CD4-positive, alpha-beta T cell treated with Interleukin-17A for 1 hour (primary cell): ENCODE results near the gene COL4A6.
"Not testable (repeated sequence)": the region's sequence is repeated elsewhere in the genome, so short reads cannot be mapped to it uniquely, and the experiment has no call there.

Source experiments
- DNase-seq: peaks from one replicate; pipeline ENCODE4 v3.0.0-alpha.2; 2020

The COL4A6 gene

DNA sequence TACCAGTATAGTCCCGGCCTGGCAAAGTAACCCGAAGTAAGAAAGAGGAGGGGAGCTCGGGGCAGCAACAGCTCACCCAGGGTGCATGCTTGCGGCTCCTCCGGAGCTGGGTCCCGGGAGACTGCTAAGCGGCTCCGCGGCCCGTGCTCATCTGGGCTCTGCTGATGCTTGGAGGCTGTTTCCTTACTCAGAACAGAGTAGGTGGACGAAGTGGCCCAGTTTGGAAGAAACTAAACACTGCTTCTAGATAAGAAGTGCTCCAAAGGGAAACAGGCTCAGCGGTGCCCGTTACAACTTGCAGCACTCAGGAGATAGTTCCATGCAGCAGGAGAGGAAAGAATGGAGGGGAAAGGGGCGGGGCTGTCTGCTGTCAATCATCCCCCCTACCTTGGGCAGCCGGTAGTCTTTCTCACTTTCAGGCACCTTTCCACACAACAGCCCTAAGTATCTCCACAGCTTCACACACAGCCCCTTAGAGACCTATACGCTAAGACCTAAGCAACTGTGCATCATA lies at the start of gene COL4A6:
COL4A6 (minus strand) TSS at position 313 of the 514 bp plus-strand sequence; CDS start at position 87, 226 bp downstream.
- no peak for DNase-seq

DNA sequence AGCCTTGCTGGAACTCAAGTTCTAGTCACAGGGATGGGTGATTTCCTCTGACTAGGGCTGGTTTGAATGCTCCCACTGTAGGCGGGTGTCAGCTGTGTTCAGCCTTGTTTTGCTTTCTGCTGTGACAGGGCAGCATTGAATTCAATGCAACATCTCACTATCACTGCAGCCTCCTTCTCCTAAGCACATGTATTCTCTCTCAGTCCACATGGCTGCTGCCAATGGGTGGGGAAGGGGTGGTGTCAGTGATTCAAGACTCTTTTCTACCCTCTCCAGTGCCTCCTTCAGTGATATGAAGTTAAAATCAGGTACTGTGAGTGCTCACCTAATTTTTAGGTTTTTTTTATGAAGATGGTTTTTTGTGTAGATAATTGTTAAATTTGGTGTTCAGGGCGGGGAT lies 47.7 kb upstream of the COL4A6 start:
- DNase-seq, result no peak

DNA sequence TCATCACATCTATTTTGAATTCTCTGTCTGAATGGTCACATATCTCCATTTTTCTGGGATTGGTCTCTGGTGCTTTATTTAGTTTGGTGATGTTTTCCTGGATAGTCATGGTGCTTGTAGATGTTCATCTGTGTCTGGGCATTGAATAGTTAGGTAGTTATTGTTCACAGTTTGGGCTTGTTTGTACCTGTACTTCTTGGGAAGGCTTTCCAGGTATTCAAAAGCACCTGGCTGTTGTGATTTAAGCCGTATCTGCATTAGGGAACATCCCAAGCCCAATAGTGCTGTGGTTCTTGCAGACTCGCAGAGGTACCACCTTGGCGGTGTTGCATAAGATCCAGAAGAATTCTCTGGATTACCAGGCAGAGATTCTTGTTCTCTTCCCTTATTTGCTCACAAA lies 46.0 kb upstream of the COL4A6 start:
- no peak for DNase-seq

DNA sequence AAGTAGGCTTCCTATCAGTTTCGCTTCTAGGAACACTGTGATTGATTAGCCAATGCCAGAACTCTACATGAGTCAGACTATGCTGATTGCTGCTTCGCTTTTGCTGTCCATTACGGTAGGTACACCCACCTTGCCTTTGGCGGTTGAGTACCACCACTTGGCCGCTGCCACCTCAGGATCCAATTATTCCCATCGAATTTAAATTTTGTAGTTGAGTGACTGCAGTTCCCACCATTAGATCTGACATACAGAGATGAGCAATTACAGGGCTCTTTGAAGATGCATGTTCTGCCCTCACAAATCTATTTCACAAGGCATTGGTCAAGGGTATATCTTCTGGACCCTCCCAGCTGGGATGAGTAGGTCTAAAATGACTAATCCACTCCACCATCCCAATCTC lies 43.3 kb upstream of the COL4A6 start:
- DNase-seq, result not testable (repeated sequence)

DNA sequence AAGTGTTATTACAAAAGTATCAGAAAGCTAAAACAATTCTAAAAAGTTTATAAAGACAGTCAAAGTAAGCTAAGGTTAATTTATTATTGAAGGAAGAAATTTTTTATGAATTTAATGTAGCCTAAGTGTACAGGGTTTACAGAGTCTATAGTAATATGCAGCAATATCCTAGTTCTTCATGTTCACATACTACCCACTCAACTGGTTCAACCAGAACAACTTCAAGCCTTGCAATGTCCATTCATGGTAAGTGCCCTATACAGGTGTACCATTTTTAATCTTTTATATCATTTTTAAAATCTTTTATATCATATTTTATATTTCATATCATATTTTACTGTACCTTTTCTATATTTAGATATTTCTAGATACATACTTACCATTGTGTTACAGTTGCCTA lies 35.8 kb upstream of the COL4A6 start:
- no peak for DNase-seq

DNA sequence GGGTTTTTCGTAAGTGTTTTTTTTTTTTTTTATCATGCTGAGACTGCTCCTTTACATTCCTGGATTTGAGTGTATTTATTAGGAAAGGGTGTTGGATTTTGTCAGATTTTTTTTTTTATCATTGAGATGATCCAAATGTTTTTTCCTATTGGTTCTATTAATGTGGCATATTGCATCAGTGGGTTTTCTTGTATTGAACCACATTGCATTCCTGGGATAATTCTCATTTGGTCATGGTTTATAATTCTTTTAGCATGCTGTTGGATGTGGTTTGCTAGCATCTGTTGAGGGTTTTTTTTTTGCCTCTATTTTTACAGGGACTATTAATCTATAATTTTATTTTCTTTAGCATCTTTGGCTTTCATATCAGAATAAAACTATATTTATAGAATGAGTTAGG lies 30.3 kb upstream of the COL4A6 start:
- no peak for DNase-seq

DNA sequence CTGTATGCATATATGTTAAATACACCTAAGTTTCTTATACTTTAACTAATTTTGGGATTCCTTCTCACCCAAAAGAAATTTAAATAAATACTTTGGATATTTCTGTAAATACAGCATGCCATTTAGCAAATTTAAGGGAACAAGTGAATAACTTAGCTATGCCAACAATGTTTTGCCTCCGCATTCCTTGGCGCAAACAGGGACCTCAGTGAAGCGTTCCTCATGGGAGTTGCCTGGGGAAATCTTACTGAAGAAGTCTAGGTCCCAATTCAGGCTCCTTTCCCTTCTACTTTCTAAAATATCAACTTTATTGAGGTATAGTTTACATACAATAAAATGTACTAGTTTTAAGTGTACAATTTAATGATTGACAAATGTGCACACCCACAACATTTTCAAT lies 26.4 kb upstream of the COL4A6 start:
- no peak for DNase-seq

DNA sequence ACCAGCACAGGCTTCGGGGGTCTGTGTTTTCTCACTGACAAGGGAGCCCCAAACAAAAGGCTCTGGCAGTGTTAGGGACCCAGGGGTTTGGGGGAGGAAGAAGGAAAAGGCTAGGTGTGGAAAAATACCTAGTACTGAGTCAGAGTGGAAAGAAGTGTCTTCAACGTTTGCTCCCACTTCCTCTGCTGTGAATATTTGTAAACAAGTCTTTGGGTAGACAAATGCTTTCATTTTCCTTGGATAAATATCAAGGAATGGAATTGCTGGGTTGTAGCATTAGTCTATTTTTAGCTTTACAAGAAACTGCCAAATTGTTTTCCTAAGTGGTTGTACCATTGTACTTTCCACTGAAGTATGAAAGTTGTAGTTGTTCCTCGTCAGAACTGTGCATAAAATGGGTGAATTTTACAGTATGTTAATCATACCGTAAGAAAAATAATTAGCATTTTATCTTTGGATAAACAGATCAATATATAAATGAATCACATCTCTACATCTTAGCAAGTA lies 18.8 kb upstream of the COL4A6 start:
- no peak for DNase-seq

DNA sequence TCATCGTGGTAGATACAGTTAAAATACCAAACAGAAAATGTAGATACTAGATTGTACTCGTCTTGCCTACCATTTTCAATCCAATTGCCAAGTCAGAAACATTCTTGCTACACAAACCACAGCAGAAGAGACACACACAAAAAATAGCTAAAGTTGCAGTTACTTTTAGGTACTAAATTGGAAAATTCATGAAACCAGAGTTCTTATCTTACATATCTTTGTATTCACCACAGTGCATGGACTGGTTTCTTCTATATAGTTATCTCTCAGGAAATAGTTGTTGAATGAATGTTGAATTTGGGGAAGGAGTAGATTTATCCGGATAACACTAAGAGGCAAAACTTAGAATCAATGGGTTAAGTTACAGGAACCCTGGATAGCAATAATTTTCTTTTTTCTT lies 15.6 kb upstream of the COL4A6 start:
- DNase-seq, result no peak

DNA sequence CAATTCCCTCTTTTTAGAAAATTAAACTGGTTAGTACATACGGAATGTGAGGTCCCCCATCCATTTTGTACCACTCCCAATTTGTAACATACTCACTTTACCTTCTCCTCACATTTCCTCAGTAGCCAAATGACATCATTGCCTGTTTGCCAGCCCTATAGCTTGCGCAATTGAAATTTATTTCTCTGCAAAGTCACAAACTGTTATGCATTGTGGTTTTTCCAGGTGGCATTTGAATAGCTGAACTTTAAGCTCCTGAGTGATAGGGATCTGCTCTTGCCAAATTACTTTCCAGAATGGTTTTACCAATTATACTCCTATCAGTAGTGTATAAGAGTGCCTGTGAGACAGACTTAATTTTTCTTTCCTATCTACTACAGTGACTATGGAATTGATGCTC lies 9.1 kb upstream of the COL4A6 start:
- DNase-seq, result no peak

DNA sequence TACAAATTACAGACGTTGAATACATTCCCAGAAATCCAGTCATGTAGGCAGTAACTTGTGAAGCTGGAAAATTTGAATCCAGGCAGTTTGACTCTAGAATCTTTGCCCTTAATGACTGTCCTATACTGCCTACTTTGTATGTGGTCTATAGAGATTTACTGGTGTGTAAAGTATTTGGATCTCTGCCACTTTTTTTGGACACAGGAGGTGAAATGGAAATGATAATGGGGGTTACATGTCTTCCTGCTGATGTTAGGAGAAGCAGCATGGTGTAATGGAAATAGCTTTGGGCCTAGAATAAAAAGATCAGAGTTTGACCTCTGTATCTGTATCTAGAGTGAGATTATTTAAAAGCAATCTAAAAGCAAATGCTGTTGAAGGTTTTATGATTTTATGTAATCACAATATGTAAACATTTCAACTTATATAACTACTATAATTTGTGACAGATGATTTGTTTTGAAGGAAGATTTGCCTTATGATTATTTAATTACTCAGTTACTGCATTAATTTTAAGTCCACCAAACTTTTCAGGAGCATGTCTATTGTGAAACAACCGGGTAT lies 4.8 kb upstream of the COL4A6 start:
- DNase-seq, result no peak

DNA sequence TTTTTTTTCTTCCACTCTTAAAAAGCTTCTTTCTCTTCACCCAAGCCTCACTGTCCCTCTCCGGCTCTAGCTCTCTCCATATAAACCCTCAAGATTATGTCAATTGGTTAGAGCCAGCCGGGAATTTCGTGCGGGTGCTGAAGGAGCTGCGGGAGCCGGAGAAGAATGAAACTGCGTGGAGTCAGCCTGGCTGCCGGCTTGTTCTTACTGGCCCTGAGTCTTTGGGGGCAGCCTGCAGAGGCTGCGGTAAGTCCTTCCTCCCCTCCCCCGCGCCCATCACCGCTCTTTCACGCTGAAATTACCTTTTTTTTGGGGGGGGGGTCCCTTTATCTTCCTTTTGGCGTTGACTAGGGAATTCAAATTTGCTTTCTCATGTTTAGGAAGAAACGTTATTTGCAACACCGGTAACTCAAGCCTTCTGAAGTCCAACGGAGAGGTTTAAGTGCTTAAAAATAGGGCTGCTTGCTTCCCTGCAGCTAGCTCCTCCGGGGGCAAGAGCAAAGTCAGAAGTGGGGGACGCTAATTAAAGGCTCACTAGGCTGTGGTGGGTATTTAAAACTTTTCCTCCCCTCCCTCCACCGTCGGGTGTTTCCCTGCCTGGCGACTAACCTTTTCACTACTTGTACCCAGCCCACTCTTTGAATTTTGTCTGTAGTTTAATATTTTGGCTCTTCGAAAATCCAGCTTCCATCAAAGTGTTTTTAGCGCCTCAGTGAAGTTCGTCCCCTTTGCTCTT lies 1.9 kb upstream of the COL4A6 start:
- no peak for DNase-seq

DNA sequence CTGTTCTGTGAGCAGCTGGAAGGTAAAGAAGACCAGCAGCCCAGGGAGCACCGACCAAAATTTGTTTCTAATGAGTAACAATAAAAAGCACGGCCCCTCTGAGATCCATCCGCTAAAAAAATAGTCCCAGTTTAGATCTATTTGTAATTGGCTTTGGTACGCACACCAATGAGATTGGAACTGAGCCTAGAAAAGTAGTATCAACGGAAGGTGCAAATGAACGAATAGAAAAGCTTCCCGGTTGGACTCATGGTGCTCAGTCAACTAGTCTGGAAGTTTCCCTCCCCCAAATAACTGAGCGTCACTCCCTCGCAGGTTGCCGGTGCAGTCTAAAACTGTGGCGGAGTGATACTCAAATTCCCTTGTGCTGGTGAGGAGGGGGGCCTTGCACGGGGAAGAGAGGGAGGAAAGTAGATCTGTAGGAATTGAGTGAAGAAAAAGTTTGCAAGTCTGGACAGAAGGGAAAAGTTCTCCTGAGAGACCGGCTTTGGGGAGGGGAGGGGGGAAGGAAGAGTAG lies 1.3 kb upstream of the COL4A6 start, which contains the start of gene COL4A5:
COL4A5 (plus strand) TSS at position 413 of the 517 bp plus-strand sequence. CDS start 288 bp downstream, outside the sequence.
- DNase-seq, result peak; percentile 2

DNA sequence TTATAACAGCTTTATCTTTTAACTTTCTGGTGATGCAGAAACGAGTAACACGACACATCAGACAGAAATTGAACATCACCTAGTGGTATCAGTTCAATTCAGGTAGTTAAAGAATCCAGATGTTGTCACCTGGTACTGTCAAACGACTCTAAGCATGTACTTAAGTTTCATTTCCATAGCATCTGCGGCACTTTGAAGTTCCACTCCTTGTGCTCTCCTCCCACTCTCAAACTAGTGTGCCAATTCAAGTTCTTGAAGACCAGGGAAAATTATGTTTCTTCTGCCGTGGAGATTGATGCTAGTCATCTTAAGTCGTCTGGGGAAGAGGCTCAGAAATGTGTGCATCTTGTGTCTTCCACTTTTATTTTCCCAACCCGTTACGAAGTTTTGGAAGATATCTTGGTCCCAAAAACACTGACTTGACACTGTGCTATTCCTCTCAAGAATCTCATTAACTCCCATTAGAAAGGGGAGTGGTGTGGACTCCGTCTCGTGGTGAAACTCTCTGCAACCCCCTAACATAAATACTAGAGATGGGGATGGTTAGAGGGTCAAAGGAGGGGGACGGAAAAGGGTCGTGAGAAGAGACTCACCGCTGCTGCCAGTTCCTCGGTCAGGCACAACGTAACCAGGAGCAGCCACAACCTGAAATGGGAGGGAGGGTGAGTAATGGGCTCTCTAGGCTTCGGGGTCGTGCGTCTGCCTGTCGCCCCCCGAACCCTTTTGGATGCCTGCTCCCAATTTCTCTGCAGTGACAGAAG lies 693 bp downstream of the COL4A6 start:
- no peak for DNase-seq

DNA sequence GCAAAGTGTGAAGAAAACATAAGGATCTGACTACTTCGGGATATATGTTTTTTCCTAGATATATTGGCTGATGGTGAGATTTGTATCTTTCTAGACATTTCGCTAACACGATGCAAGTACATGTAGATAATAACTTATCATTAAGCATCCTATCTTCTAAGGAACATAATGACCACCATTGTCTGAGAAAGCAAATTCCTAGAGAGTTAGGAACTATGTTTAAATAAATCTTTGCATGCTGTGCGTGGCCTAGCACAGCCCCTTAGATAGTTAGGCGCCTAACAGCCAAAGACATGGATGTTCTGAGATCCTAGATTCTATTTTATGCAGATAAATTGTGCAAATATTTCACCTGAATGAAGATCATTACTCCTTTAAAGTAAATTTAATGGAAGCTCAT lies 3.0 kb downstream of the COL4A6 start:
- DNase-seq, result no peak

DNA sequence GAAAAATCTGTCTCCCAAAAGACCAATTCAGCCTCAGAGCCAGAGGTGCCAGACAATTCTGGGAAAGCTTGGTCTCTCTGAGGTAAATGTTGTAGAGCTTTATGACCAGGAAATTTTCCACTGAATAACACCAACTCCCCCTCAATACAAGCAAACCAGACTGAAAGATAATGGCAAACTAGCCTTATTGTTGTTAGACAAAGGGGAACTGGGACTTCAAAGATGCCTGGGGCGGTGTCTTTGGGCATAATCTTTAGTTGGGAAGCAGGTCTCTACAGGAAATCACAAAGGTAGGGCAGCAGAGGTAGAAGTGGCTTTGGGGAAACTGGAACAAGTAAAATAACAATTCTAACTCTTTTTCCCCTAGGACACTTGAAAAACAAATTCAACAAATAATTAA lies 12.0 kb downstream of the COL4A6 start:
- DNase-seq, result no peak

DNA sequence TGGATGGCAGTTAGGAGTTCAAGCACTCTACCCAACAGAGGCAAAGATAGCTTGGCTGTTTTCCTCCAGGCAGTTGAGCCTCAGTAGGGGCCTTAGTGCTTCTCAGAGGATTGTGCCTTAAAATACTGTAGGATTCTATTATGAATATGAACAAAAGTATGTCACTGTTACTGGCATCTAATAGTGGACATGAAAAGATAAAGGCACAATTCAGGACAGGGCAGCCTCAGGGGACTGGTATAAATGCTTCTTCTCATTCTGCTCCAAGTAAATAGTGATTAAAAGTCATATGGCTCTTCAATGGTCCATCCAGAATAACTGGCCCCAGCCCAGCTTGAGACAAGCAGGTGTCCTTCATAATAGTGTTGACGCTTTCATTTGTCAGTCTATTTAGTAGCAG lies 17.7 kb downstream of the COL4A6 start:
- DNase-seq, result no peak

DNA sequence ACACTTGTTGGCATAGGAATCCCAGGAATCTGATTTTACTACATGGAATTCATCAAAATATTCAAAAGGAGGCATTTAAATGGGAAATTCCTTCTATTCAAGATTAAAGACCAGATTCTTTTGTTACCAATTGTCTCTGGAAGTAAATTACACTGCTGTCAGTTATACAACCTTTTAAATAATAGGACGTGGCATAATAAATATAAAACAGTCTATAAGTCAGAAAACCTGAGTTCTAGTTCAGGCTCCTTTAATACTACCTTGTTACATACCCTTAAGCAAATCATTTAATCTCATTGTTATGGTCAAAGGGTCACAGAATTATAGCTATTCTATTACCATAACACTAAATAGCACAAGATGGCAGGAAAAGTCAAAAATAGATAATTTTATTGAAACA lies 18.8 kb downstream of the COL4A6 start:
- no peak for DNase-seq

DNA sequence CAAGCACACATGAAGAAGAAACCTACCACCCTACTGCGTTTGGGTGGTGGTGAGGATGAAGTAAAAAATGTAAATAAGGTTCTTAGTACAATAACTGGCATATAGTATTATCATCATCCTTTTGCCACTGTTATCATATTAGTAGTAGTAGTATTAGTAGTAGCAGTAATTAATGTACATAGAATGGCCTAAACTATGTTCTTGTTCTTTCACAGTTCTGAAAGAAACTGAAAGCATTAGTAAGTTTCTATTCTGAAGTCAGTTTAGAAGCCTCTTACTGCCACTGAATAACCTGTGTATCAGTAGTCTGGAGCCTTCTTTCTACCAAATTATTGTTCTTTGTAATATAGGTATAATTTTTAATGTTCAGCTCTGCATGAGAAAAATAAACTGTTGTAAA lies 21.0 kb downstream of the COL4A6 start:
- no peak for DNase-seq

DNA sequence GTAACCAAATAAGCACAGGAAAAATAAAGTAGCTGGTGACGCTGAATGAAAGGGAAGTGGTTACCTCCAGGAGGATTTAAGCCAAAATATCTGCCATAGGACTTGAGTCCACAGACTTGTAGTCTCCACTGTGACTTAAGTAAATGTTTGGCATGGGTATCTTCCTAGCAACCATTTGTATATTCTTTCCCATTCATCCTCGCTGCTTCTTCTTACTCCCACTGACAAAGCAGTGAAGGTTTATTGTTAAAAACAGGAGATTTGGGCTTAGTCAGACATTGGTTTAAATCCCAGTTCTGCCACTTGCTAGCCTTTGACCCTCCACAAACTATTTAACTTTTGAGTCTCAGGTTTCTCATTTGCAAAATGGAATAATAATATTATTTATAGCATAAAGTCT lies 22.3 kb downstream of the COL4A6 start:
- DNase-seq, result no peak

DNA sequence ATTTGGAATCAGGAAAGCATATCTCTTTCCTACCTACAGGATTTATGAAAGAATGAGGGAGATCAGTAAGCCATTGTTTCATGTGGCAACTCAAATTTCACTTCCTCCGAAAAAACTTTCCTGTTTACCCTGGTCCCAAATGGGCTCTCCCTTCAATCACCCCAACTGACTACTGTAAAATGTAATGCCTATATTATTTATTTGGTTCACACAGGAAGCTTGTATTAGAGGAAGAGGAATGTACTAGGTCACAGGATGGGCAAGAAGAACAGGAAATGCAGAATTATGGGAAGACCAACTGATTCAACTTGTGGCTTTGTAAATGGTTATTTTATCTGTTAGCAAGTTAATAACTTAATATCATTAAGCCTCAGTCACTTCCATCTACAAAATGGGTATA lies 23.1 kb downstream of the COL4A6 start:
- DNase-seq, result no peak

DNA sequence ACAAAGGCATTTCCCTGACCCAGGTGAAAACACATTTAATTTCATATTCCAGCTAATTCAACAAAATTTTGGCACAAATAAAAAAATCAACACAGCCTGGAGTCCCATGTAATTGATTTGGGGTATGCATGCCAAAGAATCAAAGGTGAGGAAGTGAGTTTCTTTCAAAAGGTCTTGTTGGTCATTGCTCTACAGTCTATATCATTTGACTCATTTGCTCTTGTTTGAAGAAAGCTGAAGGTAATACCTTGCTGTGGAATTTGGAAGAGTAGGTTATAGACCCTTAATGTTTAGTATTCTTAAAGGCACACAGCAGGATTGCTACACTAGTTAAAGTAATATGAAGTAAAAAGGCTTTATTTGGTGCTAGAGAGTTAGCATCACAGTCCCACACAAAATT lies 25.4 kb downstream of the COL4A6 start:
- DNase-seq, result no peak

DNA sequence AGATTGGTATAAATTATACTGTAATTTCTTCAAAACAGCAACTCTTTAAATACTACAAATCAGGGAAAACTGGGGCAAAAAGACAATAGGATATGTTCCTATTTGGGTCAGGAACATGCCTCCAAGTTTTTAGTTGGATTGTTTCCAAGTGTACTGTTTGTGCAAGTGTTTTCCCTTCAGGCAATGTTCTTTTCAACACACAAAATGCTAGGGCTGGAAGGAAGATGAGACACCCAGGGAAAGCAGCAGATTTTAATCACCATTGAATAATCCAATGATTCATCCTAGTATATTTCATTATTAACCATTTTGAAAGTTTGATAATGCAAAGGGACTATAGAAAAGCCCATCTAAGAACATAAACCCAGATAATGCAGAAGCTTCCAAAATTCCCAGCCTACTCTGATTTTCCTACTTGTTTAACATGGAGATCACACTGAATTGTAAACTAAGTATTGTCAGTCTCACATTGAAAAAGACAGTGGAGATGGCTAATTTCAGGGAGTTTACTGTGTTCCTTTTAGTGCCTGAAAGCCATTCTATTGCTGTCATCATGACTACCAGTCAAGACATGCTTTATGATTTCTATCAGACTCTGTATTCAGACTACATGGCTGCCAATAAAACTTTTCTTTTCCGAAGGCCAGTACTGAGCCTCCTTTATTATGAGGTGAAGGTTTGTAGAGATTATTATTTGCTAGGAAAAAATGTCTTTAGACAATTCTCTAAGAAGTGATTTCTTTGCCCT lies 38.6 kb downstream of the COL4A6 start:
- no peak for DNase-seq
